GM12878 (cell line): ENCODE results near the gene PRKN. TPM values are rescaled to one million over a fixed set of nuclear protein-coding genes. Genes with fewer than 3 reads are reported as not detected.

Source experiments
- CEBPZ ChIP-seq: fragments of 150-350 bp; IDR thresholded peaks from 2 replicates; pipeline ENCODE4 v1.6.1; 2016; ENCODE audit warnings: low read depth, low read length
- IKZF2 ChIP-seq, 2 experiments: fragments of 450-650 bp; IDR thresholded peaks; 2 replicates each; pipeline ENCODE4 v1.6.1; 2017; ENCODE audit warnings: mild to moderate bottlenecking in 2 of 2, moderate library complexity in 2 of 2
- KLF5 ChIP-seq: fragments of 450-650 bp; IDR thresholded peaks from 2 replicates; pipeline ENCODE4 v1.6.1; 2014; ENCODE audit warnings: mild to moderate bottlenecking; ENCODE audit not compliant: partially characterized antibody
- PBX3 ChIP-seq: IDR thresholded peaks from 2 replicates; pipeline ENCODE4 v1.6.1; 2011; ENCODE audit warnings: mild to moderate bottlenecking, low read depth, low read length, moderate library complexity; ENCODE audit not compliant: insufficient replicate concordance
- RBBP5 ChIP-seq: fragments of 200-600 bp; sonication (generic); conservative IDR thresholded peaks from 2 replicates; pipeline ENCODE4 v1.6.1; 2016
- SMAD1 ChIP-seq: fragments of 450-650 bp; IDR thresholded peaks from 2 replicates; pipeline ENCODE4 v1.6.1; 2018; ENCODE audit warnings: mild to moderate bottlenecking, low read depth; ENCODE audit not compliant: partially characterized antibody
- polyA plus RNA-seq, 11 experiments: library from polyadenylated mRNA; depleted of rRNA in 4 of 11; unstranded in 6 of 11; stranded (reverse) in 5 of 11; fragments of >200 nt; fragmentation: Nextera tagmentation in 4 of 11; fragmentation: Illumina TruSeq in 1 of 11; extraction: Ambion mirVana in 4 of 11; extraction: Trizol in 1 of 11; gene quantifications; 1 replicate in 1 of 11; 2 replicates in 10 of 11; pipeline versions ENCODE4 v1.2.1 to v1.2.3, GENCODE V29; 2011 to 2016; ENCODE audit warnings: inconsistent platforms in 2 of 11, missing spikeins in 2 of 11, low read depth in 1 of 11
- total RNA-seq, 4 experiments: library from RNA; depleted of rRNA in 3 of 4; stranded (reverse); fragments of >200 nt in 3 of 4; fragmentation: Illumina TruSeq in 1 of 4; extraction: Trizol in 1 of 4; gene quantifications; 2 replicates each; pipeline versions ENCODE4 v1.2.1 to v1.2.3, GENCODE V29; 2013 to 2021
- TF ChIP-seq, protein P1 (sequence below): fragments of 450-650 bp; conservative IDR thresholded peaks from 2 replicates; pipeline ENCODE4 v1.6.1; 2017; ENCODE audit warnings: mild to moderate bottlenecking, moderate library complexity

The PRKN gene
- total and polyA plus RNA-seq, 10 of the 15 experiments (the other 5 are each of a cell fraction or from before 2014, with no cell fraction given): 0.06 to 0.09 TPM; not detected in 8

DNA sequence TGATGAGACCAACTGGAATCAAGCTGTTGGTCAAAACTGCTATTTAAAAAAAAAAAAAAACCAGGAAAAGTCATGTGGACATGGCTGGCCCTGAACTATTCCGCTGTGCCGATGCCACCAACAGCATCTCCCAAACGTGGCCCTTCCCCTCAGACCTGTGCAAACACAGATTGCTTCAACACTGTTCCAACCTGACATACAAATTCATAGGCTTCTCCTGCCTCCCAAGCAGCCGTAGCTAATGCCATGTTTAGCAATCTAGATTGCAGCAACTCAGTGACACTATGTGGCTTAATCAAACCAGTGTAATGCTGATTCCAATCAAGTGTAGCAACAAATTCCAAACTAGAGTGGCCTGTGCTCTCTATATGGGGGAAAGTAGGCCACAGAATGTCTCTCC, 16.2 kb downstream of the PRKN start (continued):
- TF ChIP-seq CEBPZ: no peak
- TF ChIP-seq IKZF2 (IDR thresholded peaks at IDR 0.05): no peak
- no peak for TF ChIP-seq PBX3
- TF ChIP-seq, protein P1, sequence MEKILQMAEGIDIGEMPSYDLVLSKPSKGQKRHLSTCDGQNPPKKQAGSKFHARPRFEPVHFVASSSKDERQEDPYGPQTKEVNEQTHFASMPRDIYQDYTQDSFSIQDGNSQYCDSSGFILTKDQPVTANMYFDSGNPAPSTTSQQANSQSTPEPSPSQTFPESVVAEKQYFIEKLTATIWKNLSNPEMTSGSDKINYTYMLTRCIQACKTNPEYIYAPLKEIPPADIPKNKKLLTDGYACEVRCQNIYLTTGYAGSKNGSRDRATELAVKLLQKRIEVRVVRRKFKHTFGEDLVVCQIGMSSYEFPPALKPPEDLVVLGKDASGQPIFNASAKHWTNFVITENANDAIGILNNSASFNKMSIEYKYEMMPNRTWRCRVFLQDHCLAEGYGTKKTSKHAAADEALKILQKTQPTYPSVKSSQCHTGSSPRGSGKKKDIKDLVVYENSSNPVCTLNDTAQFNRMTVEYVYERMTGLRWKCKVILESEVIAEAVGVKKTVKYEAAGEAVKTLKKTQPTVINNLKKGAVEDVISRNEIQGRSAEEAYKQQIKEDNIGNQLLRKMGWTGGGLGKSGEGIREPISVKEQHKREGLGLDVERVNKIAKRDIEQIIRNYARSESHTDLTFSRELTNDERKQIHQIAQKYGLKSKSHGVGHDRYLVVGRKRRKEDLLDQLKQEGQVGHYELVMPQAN: no peak
- no peak for TF ChIP-seq SMAD1
- TF ChIP-seq KLF5: no peak
- TF ChIP-seq RBBP5: no peak
